GM12878 (cell line): ENCODE results near the gene ZNF18.

Experiments used
- CTCF ChIP-seq, 3 experiments: IDR thresholded peaks in 2 of 3; conservative IDR thresholded peaks in 1 of 3; 2 replicates each; pipeline ENCODE4 v1.5.1; 2011; ENCODE audit warnings: low read depth in 3 of 3, low read length in 3 of 3, mild to moderate bottlenecking in 3 of 3, control low read depth in 2 of 3, moderate library complexity in 2 of 3, inconsistent platforms in 1 of 3, mixed read lengths in 1 of 3; ENCODE audit not compliant: control insufficient read depth in 2 of 3, insufficient read depth in 1 of 3; ENCODE audit errors: extremely low read depth in 1 of 3
- POLR2AphosphoS5 ChIP-seq: IDR thresholded peaks from 2 replicates; pipeline ENCODE4 v1.6.1; 2011; ENCODE audit warnings: mild to moderate bottlenecking, low read length, inconsistent platforms

- TF ChIP-seq POLR2AphosphoS5 (no peak), CTCF (IDR thresholded peaks at IDR 0.05 in 2 of 3, conservative IDR thresholded peaks at IDR 0.05 in 1 of 3; ENCODE audit: control insufficient read depth in 2 of 3, extremely low read depth in 1 of 3, insufficient read depth in 1 of 3, low read depth in 3 of 3, low read length in 3 of 3) (no peak)
Observed at GRCh38 chr17:12040478-12040877, 43.2 kb upstream of the ZNF18 start.
